SK-N-SH treated with all-trans-retinoic acid at 6 μM for 48 hours (cell line): Measurements from ENCODE around the gene SLC37A1.

ENCODE experiments used
- ATAC-seq: fragments of 200-7000 bp; cut with Tn5 transposase; 3 replicates; pipeline ENCODE4 v1.9.1; 2020; ENCODE audit warnings: mild to moderate bottlenecking, moderate library complexity
- ARNTL ChIP-seq: fragments of 450-650 bp; formaldehyde crosslinking; IDR thresholded peaks from 2 replicates; pipeline ENCODE4 v1.5.0; 2020; ENCODE audit warnings: low read depth, mild to moderate bottlenecking, moderate library complexity, borderline replicate concordance
- BACH2 ChIP-seq: fragments of 250-450 bp; sonication (Bioruptor Pico); IDR thresholded peaks from 2 replicates; pipeline ENCODE4 v1.9.0; 2021; ENCODE audit warnings: mild to moderate bottlenecking, borderline replicate concordance
- CREB5 ChIP-seq: fragments of 250-450 bp; sonication (Bioruptor Pico); IDR thresholded peaks from 2 replicates; pipeline ENCODE4 v1.5.1; 2020; ENCODE audit warnings: low read depth, mild to moderate bottlenecking, moderate library complexity
- CSDC2 ChIP-seq: fragments of 250-450 bp; sonication (Bioruptor Pico); IDR thresholded peaks from 2 replicates; pipeline ENCODE4 v1.5.0; 2020; ENCODE audit warnings: mild to moderate bottlenecking, moderate library complexity
- CSRNP3 ChIP-seq: fragments of 250-450 bp; sonication (Bioruptor Pico); IDR thresholded peaks from 2 replicates; pipeline ENCODE4 v1.5.1; 2021; ENCODE audit warnings: mild to moderate bottlenecking, moderate library complexity
- ESRRG ChIP-seq: fragments of 250-450 bp; sonication (Bioruptor Pico); IDR thresholded peaks from 2 replicates; pipeline ENCODE4 v1.6.1; 2021; ENCODE audit warnings: mild to moderate bottlenecking
- GLIS3 ChIP-seq: fragments of 250-450 bp; sonication (Bioruptor Pico); IDR thresholded peaks from 2 replicates; pipeline ENCODE4 v1.5.0; 2020; ENCODE audit warnings: mild to moderate bottlenecking, moderate library complexity
- ISL1 ChIP-seq: fragments of 250-450 bp; sonication (Bioruptor Pico); IDR thresholded peaks from 2 replicates; pipeline ENCODE4 v2.1.2; 2022; ENCODE audit warnings: mild to moderate bottlenecking, moderate library complexity
- OSR1 ChIP-seq: fragments of 250-450 bp; sonication (Bioruptor Pico); IDR thresholded peaks from 2 replicates; pipeline ENCODE4 v1.8.0; 2022; ENCODE audit warnings: moderate library complexity, mild to moderate bottlenecking, inconsistent platforms
- POU6F1 ChIP-seq: fragments of 250-450 bp; sonication (Bioruptor Pico); IDR thresholded peaks from 2 replicates; pipeline ENCODE4 v1.8.0; 2021; ENCODE audit warnings: low read depth, mild to moderate bottlenecking, moderate library complexity, borderline replicate concordance
- PPARA ChIP-seq: fragments of 250-450 bp; sonication (Bioruptor Pico); IDR thresholded peaks from 2 replicates; pipeline ENCODE4 v1.5.0; 2020; ENCODE audit warnings: mild to moderate bottlenecking, borderline replicate concordance
- RARB ChIP-seq: fragments of 250-450 bp; sonication (Bioruptor Pico); IDR thresholded peaks from 2 replicates; pipeline ENCODE4 v1.8.0; 2021; ENCODE audit warnings: mild to moderate bottlenecking, moderate library complexity
- SNAI2 ChIP-seq: fragments of 250-450 bp; sonication (Bioruptor Pico); IDR thresholded peaks from 2 replicates; pipeline ENCODE4 v1.5.0; 2020; ENCODE audit warnings: mild to moderate bottlenecking, moderate library complexity
- TCF4 ChIP-seq: fragments of 250-450 bp; sonication (Bioruptor Pico); IDR thresholded peaks from 2 replicates; pipeline ENCODE4 v1.8.0; 2021; ENCODE audit warnings: mild to moderate bottlenecking, moderate library complexity, borderline replicate concordance
- TOX ChIP-seq: fragments of 250-450 bp; sonication (Bioruptor Pico); IDR thresholded peaks from 2 replicates; pipeline ENCODE4 v1.8.0; 2021; ENCODE audit warnings: mild to moderate bottlenecking, moderate library complexity, borderline replicate concordance
- TSHZ2 ChIP-seq: fragments of 250-450 bp; sonication (Bioruptor Pico); IDR thresholded peaks from 2 replicates; pipeline ENCODE4 v1.5.0; 2020; ENCODE audit warnings: mild to moderate bottlenecking, moderate library complexity
- ZC3H10 ChIP-seq: fragments of 250-450 bp; sonication (Bioruptor Pico); IDR thresholded peaks from 2 replicates; pipeline ENCODE4 v1.5.1; 2021; ENCODE audit warnings: mild to moderate bottlenecking, moderate library complexity
- ZFP3 ChIP-seq: fragments of 250-450 bp; sonication (Bioruptor Pico); IDR thresholded peaks from 2 replicates; pipeline ENCODE4 v1.5.0; 2020; ENCODE audit warnings: mild to moderate bottlenecking, moderate library complexity
- ZFP30 ChIP-seq: fragments of 450-650 bp; formaldehyde crosslinking; IDR thresholded peaks from 2 replicates; pipeline ENCODE4 v1.5.0; 2022; ENCODE audit warnings: mild to moderate bottlenecking, moderate library complexity
- ZNF565 ChIP-seq: fragments of 450-650 bp; formaldehyde crosslinking; conservative IDR thresholded peaks from 2 replicates; pipeline ENCODE4 v1.5.0; 2020; ENCODE audit warnings: low read depth, mild to moderate bottlenecking, moderate library complexity
- ZNF70 ChIP-seq: fragments of 450-650 bp; formaldehyde crosslinking; IDR thresholded peaks from 2 replicates; pipeline ENCODE4 v1.5.0; 2020; ENCODE audit warnings: mild to moderate bottlenecking, moderate library complexity

Gene SLC37A1

GRCh38 chr21:42522771-42523170 lies 9.1 kb downstream of the SLC37A1 start:
- ATAC-seq = no peak
- no peak for TF ChIP-seq ZC3H10 (CRISPR knock-in tag)
- TF ChIP-seq ISL1 = no peak
- no peak for TF ChIP-seq CSRNP3
- TF ChIP-seq PPARA (CRISPR knock-in tag) = no peak
- no peak for TF ChIP-seq SNAI2 (CRISPR knock-in tag)
- TF ChIP-seq BACH2 (CRISPR knock-in tag) = no peak
- TF ChIP-seq CSDC2 (CRISPR knock-in tag) = no peak
- no peak for TF ChIP-seq TSHZ2 (CRISPR knock-in tag)
- TF ChIP-seq TOX = no peak
- TF ChIP-seq RARB = no peak
- TF ChIP-seq CREB5 (CRISPR knock-in tag) = no peak
- no peak for TF ChIP-seq ZFP30 (CRISPR knock-in tag)
- no peak for TF ChIP-seq ZNF70 (CRISPR knock-in tag)
- TF ChIP-seq GLIS3 (CRISPR knock-in tag) = no peak
- TF ChIP-seq ZFP3 (CRISPR knock-in tag) = no peak

- TF ChIP-seq ARNTL (CRISPR knock-in tag) (no peak), OSR1 (CRISPR knock-in tag) (no peak), ZFP3 (CRISPR knock-in tag) (no peak), PPARA (CRISPR knock-in tag) (no peak), ISL1 (no peak), CSDC2 (CRISPR knock-in tag) (no peak), GLIS3 (CRISPR knock-in tag) (no peak), CREB5 (CRISPR knock-in tag) (no peak), ZNF565 (CRISPR knock-in tag) (no peak), POU6F1 (no peak), TCF4 (CRISPR knock-in tag) (no peak), ZNF70 (CRISPR knock-in tag) (no peak), ESRRG (no peak), TSHZ2 (CRISPR knock-in tag) (no peak)
- no peak for ATAC-seq
Measured at GRCh38 chr21:42523211-42523610, 9.6 kb downstream of the SLC37A1 start.
